Heart right ventricle (tissue), 16 donors: Measurements from ENCODE around the gene PRKN. TPM values are rescaled to one million over a fixed set of nuclear protein-coding genes. Genes with fewer than 3 reads are reported as not detected.
A peak's percentile ranks its signal among the peaks of the same experiment; 100 is the strongest.

Experiments used
- ATAC-seq, 8 donors: fragments of 200-7000 bp; cut with Tn5 transposase; one replicate each; pipeline ENCODE4 v1.9.1; 2020; ENCODE audit warnings: mild to moderate bottlenecking in 8 of 8, moderate library complexity in 8 of 8, moderate number of reproducible peaks in 1 of 8
- DNase-seq, 2 donors: peaks; one replicate each; pipeline ENCODE4 v3.0.0-alpha.2; 2020
- H3K27ac ChIP-seq, 10 donors: fragments of 200-600 bp; sonication (generic) in 2 of 10; one replicate each; pipeline versions ENCODE4 v1.5.0 to v1.8.0; 2020 to 2022; ENCODE audit warnings: mild to moderate bottlenecking in 3 of 10
- H3K27me3 ChIP-seq, 7 donors: fragments of 200-600 bp; one replicate each; pipeline ENCODE4 v1.8.0; 2021 to 2022; ENCODE audit warnings: mild to moderate bottlenecking in 2 of 7
- H3K36me3 ChIP-seq, 9 donors: fragments of 200-600 bp; sonication (generic) in 1 of 9; one replicate each; pipeline versions ENCODE4 v1.5.0 to v1.8.0; 2020 to 2022; ENCODE audit warnings: mild to moderate bottlenecking in 2 of 9
- H3K4me1 ChIP-seq, 9 donors: fragments of 200-600 bp; sonication (generic) in 1 of 9; one replicate each; pipeline versions ENCODE4 v1.5.0 to v1.8.0; 2020 to 2022; ENCODE audit warnings: mild to moderate bottlenecking in 4 of 9
- H3K4me3 ChIP-seq, 10 donors: fragments of 200-600 bp; sonication (generic) in 2 of 10; one replicate each; pipeline versions ENCODE4 v1.5.0 to v1.8.0; 2020 to 2022; ENCODE audit warnings: mild to moderate bottlenecking in 7 of 10, moderate library complexity in 2 of 10
- H3K9me3 ChIP-seq, 11 donors: fragments of 200-600 bp in 10 of 11; sonication (generic) in 2 of 11; one replicate each; pipeline versions ENCODE4 v1.5.0 to v1.8.0; 2013 to 2022; ENCODE audit warnings: mild to moderate bottlenecking in 2 of 11, control low read depth in 1 of 11, moderate library complexity in 1 of 11
- WGBS, 2 donors: extraction: QIAGEN DNeasy Blood & Tissue Kit; methylation state at CpG; one replicate each; pipeline ENCODE4 v1.1.7; 2013; ENCODE audit warnings: inconsistent platforms in 1 of 2; 5-methylcytosine and 5-hydroxymethylcytosine counted together
- intact Hi-C, 10 donors: fragments of 100-400 bp; cut with DNase I; formaldehyde crosslinking; loops; one replicate each; pipeline versions ENCODE4 v1.11.1 to v1.14.2; 2022
- polyA plus RNA-seq, 2 donors: library from polyadenylated mRNA; stranded (reverse); fragments of 200-250 nt; gene quantifications; one replicate each; pipeline ENCODE4 v1.2.3, GENCODE V29; 2013
- total RNA-seq, 10 donors: library from RNA; stranded (reverse); fragmentation: NEBNext Ultra II Directional in 3 of 10; extraction: Animal tissue kit (Norgen Biotek cat#: 25700) in 3 of 10; gene quantifications; one replicate each; pipeline versions ENCODE4 v1.2.1 to v1.2.4, GENCODE V29; 2021 to 2023
- TF ChIP-seq, protein P1 (sequence below), 9 donors: fragments of 200-600 bp; sonication (generic) in 2 of 9; IDR thresholded peaks; one replicate each; pipeline versions ENCODE4 v1.5.0 to v1.8.0; 2021 to 2022; ENCODE audit warnings: antibody characterized with exemption in 9 of 9, mild to moderate bottlenecking in 5 of 9, moderate library complexity in 1 of 9
- donor health status: Arrhythmogenic right ventricular cardiomyopathy.
- donor health status: ischemic (EF 13 %, LVEDD 7.1; RV severe dilation, severe dysfunction).
- donor health status: healthy with polysubstance abuse.
- donor health status: DM: no; HTN: yes; CAD: no.
- donor health status: DM: no; HTN: no; CAD: no.
- donor health status: ischemic (EF 25% LVEDD 6.9; RV normal size, moderate dysfunction).
- donor health status: ischemic (EF 25% LVEDD 5.7; RV mildly dilated, moderate dysfunction).
- donor health status: healthy.
- donor health status: DM: yes; HTN: yes; CAD: no.
- donor health status: Ischemic cardiomyopathy.
- donor health status: ischemic (EF 35%, LVEDD 5.7; RV mildly dilated, moderate dysfunction).
- donor health status: nonischemic (EF 11% LVEDD 7.7; RV severe dilation, severe dysfunction).
- donor health status: DM: yes; HTN: yes; CAD: no.
- donor health status: PGD.
- donor health status: ischemic (EF 29% LVEDD 5.4; RV normal size, mild dysfunction).
- donor health status: nonischemic (EF 23%, LVEDD 6.1; RV moderate dilation, normal function).

PRKN gene
- total and polyA plus RNA-seq, 12 donors: 2.3 to 27.7 (median 26.3) TPM

DNA sequence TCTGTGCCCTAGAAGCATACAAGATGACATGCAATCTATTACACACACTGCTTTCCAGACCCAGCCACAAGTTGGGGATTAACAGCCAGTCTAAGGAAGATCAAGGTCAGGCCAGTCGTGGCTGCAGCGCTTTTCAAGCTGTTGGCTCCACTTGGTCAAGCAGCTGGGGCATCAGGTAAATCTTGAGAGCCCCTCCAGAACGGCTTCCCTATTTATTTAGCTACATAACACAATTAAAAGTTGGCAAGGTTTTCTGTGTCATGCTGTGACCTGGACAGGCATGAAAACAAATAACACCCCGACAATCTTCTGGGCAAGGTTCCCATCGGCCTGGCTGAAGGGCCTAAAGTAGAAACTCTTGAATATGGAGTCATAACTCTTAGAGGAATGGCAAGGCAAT lies 524.3 kb downstream of the PRKN start:
- TF ChIP-seq, protein P1, sequence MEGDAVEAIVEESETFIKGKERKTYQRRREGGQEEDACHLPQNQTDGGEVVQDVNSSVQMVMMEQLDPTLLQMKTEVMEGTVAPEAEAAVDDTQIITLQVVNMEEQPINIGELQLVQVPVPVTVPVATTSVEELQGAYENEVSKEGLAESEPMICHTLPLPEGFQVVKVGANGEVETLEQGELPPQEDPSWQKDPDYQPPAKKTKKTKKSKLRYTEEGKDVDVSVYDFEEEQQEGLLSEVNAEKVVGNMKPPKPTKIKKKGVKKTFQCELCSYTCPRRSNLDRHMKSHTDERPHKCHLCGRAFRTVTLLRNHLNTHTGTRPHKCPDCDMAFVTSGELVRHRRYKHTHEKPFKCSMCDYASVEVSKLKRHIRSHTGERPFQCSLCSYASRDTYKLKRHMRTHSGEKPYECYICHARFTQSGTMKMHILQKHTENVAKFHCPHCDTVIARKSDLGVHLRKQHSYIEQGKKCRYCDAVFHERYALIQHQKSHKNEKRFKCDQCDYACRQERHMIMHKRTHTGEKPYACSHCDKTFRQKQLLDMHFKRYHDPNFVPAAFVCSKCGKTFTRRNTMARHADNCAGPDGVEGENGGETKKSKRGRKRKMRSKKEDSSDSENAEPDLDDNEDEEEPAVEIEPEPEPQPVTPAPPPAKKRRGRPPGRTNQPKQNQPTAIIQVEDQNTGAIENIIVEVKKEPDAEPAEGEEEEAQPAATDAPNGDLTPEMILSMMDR (IDR thresholded peaks at IDR 0.05): no peak
- peaks cover 0 to 29% (median 9%) of the 10 kb centered on the region in 9 donors for H3K4me1 ChIP-seq
- 40 to 42% methylated on average over 5 of the region's 5 CpGs for WGBS, 2 donors
- intact Hi-C loops: no loop called here
- peak; percentile 22 to 25 for DNase-seq
- H3K9me3 ChIP-seq: no peaks in the 10 kb centered on the region
- no peaks in the 10 kb centered on the region for H3K27me3 ChIP-seq
- peak in 5 of 8 donors; percentile 41 to 62 (median 59) for ATAC-seq
- peak overlapping the region in 5 of 10 donors; percentile 24 to 53 (median 35) for H3K27ac ChIP-seq
- no peak overlapping the region for H3K4me3 ChIP-seq
- no peaks in the 10 kb centered on the region for H3K36me3 ChIP-seq

DNA sequence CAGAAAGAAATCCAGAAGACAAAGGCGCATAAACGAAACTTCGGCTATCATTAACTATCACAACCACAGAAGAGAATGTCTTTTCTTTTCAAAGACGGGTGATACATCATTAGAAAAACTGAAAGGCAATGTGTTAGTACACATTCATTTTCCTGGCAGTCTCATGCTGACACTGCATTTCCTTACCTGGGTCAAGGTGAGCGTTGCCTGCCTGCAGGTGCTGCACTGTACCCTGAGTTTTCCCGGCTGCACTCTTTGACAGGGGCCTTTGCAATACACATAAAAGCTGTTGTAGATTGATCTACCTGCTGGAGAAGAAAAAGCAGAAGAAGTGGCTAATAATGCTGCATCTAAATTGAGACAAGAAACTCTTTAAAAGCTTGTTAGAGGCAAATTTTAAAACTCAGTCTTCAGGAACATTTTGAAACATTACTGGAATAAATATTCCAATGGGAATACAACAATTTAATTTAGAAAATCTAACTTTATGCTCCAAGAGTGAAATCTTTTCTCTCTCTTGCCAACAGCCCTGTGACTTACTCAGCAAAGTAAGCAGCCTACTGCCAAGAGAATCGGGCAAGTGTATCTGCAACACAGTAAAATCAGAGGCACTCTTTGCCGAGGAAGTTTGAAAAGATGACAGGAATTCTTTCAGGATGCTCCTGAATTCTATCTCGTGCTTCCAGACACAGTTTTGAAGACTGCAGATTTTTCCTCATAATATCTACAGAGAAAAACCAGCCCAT lies 526.4 kb downstream of the PRKN start:
- ATAC-seq (peak in 3 of 8 donors; percentile 67 to 73 (median 72)), DNase-seq (no peak)
- Histone ChIP-seq H3K27me3 (no peaks in the 10 kb centered on the region), H3K4me1 (peaks cover 0 to 29% (median 9%) of the 10 kb centered on the region in 9 donors), H3K9me3 (no peaks in the 10 kb centered on the region), H3K4me3 (no peak overlapping the region), H3K36me3 (no peaks in the 10 kb centered on the region), H3K27ac (peak overlapping the region in 2 of 10 donors; percentile 3 to 23)
- WGBS, 2 donors: 63 to 71% methylated on average over 9 of the region's 9 CpGs
- TF ChIP-seq, protein P1 (IDR thresholded peaks at IDR 0.05): no peak
- intact Hi-C loops: no loop called here

DNA sequence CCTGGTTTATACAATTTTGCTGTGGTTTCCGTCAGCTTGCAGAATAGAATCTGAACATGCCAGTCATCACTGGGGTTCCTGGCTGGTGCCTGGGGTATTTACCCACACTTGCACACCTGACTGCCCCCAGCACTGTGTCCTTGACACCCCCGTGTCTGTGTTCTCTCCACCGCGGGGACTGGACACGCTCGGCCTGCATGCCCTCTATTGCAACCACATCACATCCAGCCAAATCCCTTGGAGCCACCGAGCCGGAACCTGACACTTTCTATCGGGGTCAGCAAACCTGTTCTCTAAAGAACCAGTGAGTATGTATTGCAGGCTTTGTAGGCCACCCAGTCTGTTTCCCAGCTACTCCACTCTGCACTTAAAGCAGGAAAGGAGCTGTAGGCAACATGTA lies 527.5 kb downstream of the PRKN start:
- Histone ChIP-seq H3K9me3 (no peaks in the 10 kb centered on the region), H3K4me3 (no peak overlapping the region), H3K36me3 (no peaks in the 10 kb centered on the region), H3K27ac (no peak overlapping the region), H3K4me1 (peaks cover 0 to 38% (median 14%) of the 10 kb centered on the region in 9 donors), H3K27me3 (no peaks in the 10 kb centered on the region)
- no peak for DNase-seq
- intact Hi-C loops: no loop called here
- no peak for ATAC-seq
- WGBS, 2 donors: 98% methylated on average over 9 of the region's 9 CpGs
- TF ChIP-seq, protein P1 (IDR thresholded peaks at IDR 0.05): no peak

DNA sequence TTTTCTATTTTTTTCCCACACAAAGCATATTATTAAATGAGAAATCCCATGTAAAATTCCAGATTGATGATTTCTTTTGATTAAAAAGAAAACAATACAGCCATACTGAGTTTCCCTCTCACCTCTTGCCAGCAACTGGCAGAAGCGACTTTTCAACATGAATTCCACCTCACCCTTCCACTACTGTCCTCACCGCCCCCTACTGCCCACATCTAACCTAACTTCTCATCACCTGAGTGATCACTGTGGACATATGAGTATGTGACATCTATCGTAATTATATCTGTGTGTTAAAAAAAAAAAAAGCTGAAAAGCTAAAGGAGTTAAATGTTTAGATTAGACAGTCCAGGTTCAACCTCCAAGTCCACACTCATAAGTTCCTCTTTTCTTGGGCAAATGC lies 528.6 kb downstream of the PRKN start:
- Histone ChIP-seq H3K27me3 (no peaks in the 10 kb centered on the region), H3K4me1 (peaks cover 0 to 38% (median 15%) of the 10 kb centered on the region in 9 donors), H3K4me3 (no peak overlapping the region), H3K36me3 (no peaks in the 10 kb centered on the region), H3K9me3 (no peaks in the 10 kb centered on the region), H3K27ac (no peak overlapping the region)
- intact Hi-C loops: no loop called here
- WGBS, 2 donors: 93 to 96% methylated on average over 3 of the region's 3 CpGs
- DNase-seq (no peak), ATAC-seq (no peak)
- TF ChIP-seq, protein P1 (IDR thresholded peaks at IDR 0.05): no peak
